Renal cortex interstitium (tissue), 11 donors: ENCODE results near the gene TSPO. TPM values are rescaled to one million over a fixed set of nuclear protein-coding genes. Genes with fewer than 3 reads are reported as not detected.
"Not testable (repeated sequence)": the region's sequence is repeated elsewhere in the genome, so short reads cannot be mapped to it uniquely, and the experiment has no call there.

Experiments
- DNase-seq, 11 donors: peaks; one replicate each; pipeline ENCODE4 v3.0.0-alpha.2; 2013; ENCODE audit warnings: low read depth in 9 of 11, low spot score in 4 of 11; ENCODE audit errors: extremely low read depth in 1 of 11
- polyA plus RNA-seq, 3 donors: library from polyadenylated mRNA; unstranded; fragments of 120-200 nt; gene quantifications; one replicate each; pipeline ENCODE4 v1.2.1, GENCODE V29; 2013; ENCODE audit not compliant: insufficient read length in 3 of 3

TSPO gene
- polyA plus RNA-seq, 3 donors, result 12.2 to 29.4 (median 23.1) TPM

DNA sequence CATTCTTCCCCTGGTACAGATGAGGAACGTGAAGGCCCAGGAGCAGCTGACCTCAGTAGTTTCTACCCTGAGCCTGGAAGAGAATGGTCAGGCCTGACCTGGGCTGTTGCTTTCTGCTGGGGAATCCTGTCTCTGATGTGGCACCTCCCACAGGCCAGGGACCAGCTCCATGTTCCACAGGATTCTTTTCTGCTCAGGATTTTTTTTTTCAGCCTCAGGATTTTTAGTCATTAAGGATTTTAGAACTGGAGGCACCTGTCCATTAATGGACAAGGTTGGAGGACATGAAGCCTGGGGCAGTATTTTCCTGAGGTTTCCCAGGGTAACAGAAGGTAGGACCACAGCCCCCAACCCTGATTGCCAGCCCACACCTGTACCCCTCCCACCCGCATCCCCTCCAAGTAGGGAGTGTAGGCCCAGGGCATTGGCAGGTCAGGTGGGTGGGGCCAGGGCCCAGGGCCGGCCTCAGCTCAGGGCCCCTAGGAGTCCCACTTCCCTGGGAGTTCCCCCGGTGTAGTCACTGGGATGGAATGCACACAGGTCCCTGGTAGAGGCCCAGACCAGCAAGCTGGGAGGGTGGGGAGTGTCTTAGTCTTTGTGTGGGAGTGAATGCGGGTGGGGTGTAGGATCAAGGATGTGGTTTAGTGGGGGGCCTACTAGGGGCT, 24.7 kb upstream of the TSPO start:
- no peak for DNase-seq

- no peak for DNase-seq
Measured at GRCh38 chr22:43127166-43127908, 24.0 kb upstream of the TSPO start.

GRCh38 chr22:43128116-43128515, 23.2 kb upstream of the TSPO start:
- no peak for DNase-seq

DNA sequence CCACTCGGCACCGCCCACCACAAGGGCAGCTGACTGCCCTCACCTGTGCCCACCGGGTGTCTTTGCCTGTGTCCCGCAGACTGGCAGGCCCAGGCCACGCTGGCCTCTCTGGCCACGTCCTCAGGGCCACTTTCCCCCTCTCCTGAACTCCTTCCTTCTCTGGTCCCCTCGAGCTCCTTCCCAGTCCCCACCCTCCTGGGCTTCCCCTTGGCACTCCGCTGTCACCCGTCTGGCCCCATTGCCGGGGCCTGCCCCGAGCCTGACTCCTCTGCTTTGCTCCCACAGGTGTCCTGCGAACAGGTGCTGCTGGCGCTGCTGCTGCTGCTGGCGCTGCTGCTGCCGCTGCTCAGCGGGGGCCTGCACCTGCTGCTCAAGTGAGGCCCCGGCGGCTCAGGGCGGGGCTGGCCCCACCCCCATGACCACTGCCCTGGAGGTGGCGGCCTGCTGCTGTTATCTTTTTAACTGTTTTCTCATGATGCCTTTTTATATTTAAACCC, 22.4 kb upstream of the TSPO start:
- DNase-seq, result no peak

GRCh38 chr22:43129426-43130425, 21.6 kb upstream of the TSPO start:
- no peak for DNase-seq

- DNase-seq, result no peak
Measured at GRCh38 chr22:43131773-43132501, 19.4 kb upstream of the TSPO start.

DNA sequence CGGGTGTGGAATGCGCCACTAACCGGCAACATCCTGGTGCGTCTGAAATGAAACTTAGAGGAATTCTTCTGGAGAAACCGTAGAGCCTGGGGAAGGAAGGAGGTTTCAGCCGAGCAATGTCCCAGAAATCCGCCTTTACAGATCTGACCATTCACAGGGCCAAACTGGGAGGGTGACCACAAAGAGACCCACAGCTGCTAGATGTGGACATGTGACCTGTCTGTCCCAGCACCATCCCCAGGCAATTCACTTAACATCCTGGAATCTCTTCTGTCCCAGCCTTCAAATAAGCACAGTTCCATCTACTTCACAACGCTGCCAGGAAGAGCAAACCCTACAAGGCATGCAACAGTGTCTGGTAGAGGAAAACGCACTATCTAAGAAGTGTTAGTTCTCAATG, 18.0 kb upstream of the TSPO start:
- no peak for DNase-seq

DNA sequence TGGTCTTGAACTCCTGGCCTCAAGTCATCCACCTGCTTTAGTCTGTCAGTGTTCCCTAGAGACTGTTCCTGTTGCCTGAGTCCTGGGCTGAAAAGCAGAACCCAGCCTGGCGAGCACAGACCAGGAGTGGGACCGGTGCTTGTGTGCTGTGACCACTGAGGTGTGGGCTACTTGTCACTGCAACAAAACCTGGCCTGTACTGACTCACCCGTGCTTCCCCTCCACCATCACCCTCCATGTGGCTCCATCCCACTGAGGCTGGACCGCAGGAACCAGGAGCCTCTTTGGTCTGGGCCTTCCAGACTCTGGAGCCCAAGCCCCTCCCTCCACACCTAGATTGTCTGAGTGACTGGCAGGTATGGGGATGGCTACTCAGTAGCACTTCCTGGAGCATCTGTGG, 16.8 kb upstream of the TSPO start:
- no peak for DNase-seq

- DNase-seq, result no peak
Measured at GRCh38 chr22:43135565-43135964, 15.8 kb upstream of the TSPO start.

GRCh38 chr22:43136255-43136654, 15.1 kb upstream of the TSPO start:
- DNase-seq, result no peak

DNA sequence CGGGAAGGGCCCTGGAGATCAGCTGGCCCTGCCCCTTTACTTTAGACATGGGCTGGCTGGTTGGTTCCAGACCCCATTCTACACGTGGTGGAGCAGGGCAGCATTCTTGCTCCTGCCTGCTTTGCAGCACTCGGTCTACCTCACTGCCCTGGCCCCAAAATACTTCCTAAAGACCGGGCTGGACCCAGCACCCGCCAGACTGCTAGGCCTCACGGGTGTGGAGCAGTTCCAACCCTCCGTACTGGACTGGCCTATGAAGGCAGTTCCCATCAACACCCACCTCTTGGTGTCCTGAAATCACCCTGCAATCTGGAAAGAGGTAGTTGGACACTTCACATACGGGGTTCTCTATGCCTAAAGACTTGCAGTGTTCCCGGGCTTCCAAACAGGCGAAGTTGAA, 14.6 kb upstream of the TSPO start:
- no peak for DNase-seq

- DNase-seq, result peak; percentile 59 to 80 (median 72)
Measured at GRCh38 chr22:43142880-43143562, 8.3 kb upstream of the TSPO start, which contains the start of gene MCAT. TSS of gene MCAT (minus strand) at chr22:43143398. CDS start at chr22:43143348, 50 bp downstream.

DNA sequence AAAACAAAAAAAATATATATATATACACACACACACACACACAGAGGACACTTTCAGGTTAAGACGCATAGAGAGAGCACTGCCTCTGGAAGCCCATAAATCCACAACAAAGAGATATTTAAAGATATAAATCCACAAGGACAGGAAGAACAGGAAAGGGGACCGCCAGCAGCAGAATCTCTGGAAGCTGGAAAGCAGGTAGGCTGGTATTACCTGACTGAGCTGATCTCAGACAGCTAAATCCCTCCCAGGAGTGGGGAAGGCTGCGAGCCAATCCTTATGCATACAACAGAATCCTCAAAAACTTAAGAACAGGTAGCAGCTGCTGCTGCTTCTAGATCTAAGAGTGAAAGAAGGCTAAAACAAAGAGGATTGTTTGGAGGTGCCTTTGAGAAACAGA, 6.4 kb upstream of the TSPO start:
- DNase-seq, result no peak

- not testable (repeated sequence) for DNase-seq
Measured at GRCh38 chr22:43145371-43145770, 6.0 kb upstream of the TSPO start.

- not testable (repeated sequence) for DNase-seq
Measured at GRCh38 chr22:43146332-43146731, 5.0 kb upstream of the TSPO start.

GRCh38 chr22:43147821-43148220, 3.5 kb upstream of the TSPO start:
- DNase-seq, result no peak

DNA sequence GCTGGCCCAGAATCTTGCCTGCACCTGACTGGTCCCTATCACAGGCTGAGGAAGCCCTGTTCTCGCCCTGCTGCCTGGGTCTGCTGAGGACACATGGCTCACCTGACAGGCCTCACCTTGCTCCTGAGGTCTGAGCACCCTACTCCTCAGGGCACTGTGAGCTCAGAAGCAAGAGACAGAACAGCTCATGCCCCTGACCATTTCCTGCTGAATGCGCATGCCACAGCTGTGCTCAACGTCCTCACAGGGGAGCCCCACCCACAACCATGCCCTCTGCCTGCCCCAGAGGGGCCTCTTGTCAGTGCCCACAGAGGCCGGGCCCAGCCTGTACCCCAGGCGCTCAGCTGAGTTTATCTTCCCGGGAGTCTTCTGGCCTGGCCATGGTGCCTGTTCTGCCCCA, 2.8 kb upstream of the TSPO start:
- DNase-seq, result no peak

DNA sequence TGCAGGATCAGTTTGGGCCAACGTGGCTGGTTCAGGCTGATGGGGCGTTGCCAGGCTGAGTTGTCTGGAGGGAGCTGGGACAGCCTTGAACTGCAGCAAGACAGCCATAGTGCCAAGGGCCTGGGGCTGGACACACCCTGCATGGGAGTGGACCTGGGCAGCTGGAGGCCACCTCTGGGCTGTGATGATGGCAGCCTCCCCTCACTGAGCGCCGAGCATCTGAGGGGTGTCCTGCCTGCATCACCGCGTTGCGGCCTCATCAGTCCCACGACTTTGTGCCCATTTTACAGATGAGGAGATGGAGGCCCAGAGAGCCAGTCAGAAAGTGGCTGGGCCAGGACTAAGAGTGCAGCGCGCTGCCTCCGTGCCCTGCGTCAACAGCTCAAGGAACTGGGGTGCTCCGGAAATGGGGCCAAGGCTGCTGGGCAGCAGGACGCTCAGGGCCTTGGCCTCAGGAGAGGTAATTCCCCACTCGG, 590 bp upstream of the TSPO start:
- no peak for DNase-seq
